ENCODE measurements around the gene SLC9A1.
"Not testable (repeated sequence)": the region's sequence is repeated elsewhere in the genome, so short reads cannot be mapped to it uniquely, and the experiment has no call there.

Gene SLC9A1

DNA sequence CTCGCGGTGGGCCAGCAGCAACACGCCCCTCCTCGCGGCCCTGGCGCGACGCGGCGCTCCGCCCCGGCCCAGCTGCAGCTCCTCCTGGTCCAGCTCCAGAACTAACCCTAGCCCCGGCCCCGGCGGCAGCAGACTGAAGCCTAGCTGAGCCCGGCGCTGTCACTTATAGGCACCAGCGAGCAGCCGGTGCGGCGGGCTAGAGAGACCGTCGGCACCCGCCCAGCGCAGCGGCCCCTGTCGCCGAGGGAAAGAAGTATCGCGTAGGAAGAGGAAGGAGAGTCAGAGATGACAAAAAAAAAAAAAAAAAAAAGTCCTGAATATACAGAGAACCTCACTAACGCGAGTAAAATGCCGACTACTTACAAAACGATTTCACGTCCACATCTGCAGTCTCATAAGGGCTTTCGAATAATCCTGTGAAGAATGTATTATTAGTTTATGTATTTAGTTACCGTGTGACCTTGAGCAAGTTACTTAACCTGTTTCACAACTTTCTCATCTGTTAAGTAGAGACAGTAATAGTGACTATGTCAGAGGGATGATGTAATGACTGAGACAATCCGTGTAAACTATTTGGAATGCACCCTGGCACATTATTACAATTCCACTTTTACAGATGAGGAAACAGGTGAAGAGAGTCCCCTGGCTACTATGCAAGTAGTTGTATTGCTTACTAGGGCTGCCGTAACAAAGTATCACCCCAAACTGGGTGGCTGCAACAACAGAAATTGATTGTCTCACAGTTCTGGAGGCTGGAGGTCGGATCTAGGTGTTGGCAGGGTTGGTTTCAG is at the start of gene SLC9A1:
SLC9A1 (minus strand) TSS at position 135 of the 791 bp plus-strand sequence. CDS start 791 bp downstream, outside the sequence.
- peak; percentile 91 to 93 for DNase-seq

GRCh38 chr1:27203946-27204345 is 49.0 kb upstream of the SLC9A1 start:
- DNase-seq, result no peak

DNA sequence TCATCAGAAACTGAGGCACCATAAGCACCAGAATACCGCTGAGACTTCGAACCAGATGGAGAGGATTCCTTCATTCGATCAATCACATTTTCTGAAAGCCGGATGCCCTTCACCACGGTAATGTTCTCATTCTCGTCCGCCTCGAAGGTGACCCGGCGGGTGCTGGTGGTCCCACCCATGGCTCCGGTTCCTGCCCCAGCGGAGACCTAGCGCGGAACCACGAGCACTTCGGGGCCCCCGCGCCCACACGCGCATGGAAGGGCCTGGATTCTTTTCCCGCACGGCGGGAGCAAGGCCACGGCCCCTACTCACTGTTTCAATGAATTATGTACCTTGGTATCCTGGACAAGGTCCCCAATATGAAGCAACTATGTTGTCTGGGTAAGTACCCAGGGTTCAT is 46.4 kb upstream of the SLC9A1 start:
- no peak for DNase-seq

DNA sequence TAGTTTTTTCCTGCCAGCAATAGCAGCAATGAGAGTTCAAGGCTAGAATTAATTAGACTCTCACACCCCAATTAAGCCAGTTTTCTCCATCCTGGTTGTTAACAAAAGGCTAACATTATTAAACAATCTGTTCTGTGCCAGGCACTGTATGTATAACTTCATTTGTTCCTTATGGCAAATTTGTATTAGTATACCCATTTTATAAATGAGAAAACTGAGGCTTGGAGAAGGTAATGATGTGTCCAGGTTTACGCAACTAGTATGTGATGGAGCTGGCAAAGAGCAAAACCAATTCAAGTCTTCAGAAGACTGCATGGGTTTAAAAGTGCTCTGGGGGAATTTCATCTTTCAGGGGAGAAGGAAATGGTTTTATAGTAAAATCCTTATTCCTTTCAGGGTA is 38.3 kb upstream of the SLC9A1 start:
- DNase-seq, result no peak

- DNase-seq, result no peak
Measured at GRCh38 chr1:27192039-27192529, 37.2 kb upstream of the SLC9A1 start.

- not testable (repeated sequence) for DNase-seq
Measured at GRCh38 chr1:27184665-27185064, 29.7 kb upstream of the SLC9A1 start.

DNA sequence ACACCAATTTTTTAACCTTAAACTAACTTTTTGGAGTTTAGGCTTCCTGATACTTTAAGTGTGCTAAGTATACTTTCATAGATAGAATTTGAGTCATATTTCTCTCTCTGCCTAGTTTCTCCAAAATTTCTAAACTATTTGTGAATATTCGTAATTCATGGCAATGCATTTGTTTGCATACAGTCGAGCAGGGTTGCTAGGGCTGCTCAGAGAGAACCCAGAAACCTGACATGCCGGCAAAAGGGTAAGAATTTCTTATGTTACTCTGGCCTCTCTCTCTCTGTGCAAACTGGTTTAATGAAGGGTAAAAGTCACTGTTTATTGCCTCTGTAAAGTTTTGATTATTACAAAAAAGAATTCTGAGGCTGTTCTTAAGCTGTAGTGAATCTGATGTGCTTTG is 25.1 kb upstream of the SLC9A1 start:
- DNase-seq, result no peak

DNA sequence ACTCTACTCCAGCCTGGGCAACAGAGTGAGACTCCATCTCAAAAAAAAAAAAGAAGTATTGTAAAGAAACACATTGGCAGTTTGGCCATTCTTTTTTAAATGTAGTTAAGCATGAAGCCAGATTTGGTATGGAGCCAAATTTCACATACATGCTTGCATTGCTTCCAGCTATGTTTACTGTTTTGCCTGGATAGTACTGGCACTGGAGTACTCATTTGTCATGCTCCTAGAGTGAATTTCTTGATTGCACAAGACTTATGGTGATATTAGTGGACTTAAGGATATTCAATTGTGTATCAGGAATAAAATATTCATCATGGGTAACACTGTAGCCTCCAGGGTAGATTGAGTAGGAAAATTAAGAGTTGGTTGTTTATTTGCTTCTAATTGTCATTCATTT is 24.5 kb upstream of the SLC9A1 start:
- DNase-seq, result no peak

- DNase-seq, result no peak
Measured at GRCh38 chr1:27176954-27177353, 22.0 kb upstream of the SLC9A1 start.

DNA sequence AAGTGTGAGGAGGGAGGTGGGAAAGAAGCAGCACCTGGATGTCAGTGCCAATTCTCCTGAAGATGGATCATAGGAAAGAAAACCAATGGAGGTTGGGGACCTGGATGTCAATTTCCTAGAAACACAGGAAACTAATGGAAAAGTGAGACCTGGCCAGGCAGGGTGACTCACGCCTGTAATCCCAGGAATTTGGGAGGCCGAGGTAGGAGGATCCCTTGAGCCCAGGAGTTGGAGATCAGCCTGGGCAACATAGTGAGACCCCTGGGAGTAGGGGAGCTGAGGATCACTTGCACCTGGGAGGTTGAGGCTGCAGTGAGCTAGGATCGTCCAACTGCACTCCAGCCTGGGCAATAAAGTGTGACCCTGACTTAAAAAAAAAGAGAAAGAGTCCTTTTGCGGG is 21.4 kb upstream of the SLC9A1 start:
- no peak for DNase-seq

DNA sequence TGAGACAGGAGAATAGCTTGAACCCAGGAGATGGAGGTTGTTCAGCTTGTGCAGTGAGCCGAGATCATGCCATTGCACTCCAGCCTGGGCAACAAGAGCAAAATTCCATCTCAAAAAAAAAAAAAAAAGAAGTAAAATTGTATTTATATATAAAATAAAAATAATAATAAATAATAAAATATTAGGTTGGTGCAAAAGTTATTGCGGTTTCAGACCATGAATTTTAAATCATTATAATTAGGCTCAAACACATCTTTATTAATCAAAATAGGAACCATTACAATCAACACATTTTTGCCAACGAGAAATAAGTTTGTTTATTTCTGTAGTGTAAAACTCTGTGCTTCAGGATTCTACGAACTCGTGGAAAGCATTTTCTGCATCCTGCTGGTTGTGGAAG is 18.1 kb upstream of the SLC9A1 start:
- not testable (repeated sequence) for DNase-seq

DNA sequence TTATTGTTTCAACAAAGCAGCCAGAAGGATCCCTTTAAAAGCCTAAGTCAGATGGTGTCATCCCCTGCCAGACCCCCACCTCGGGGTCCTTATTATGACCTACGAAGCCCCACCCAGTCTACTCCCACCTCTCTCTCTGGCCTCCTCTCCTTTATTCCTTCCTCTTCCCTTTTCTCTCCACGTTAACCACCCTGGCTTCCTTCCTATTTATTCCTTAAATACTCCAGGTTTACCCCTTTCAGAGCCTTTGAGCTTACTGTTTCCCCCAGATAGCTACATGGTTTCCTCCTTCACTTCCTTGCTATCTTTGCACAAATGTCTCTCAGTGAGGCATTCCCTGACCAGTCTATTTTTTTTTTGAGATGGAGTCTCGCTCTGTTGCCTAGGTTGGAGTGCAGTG is 12.0 kb upstream of the SLC9A1 start:
- DNase-seq, result no peak

DNA sequence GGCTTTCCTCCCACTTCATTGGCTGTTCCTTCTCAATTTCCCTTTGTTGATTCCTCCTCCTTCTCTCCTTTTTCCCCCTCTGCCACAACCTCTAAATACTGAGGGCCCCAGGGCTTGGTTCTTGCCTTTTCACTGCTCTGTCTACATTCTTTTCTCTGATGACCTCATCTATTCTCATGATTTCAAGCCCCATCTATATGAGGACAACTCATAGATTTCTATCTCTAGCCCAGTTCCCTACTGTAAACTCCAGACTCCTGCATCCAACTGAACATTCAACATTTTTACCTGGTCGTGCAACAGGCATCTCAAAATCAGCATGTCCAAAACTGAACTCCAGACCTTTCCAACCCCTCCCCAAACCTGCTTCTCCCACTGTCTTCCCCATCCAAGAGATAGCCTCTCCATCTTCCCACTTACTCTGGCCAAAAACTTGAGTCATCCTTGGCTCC is 11.5 kb upstream of the SLC9A1 start:
- no peak for DNase-seq

DNA sequence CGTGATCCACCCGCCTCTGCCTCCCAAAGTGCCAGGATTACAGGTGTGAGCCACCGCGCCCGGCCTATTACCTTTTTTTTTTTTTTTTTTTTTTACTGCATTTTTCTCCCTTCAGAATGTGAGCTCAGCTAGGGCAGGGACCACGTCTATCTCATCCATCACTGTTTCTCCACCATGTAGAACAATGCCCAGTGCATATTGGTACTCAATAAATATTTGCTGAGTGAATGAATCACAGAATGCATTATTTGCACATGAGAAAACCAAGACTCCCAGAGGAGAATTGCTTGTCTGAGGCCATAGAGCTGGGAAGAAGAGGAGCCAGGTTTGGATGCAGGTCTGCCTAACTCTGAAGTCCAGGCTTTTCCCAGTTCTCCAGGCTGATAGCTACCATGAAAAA is 8.2 kb upstream of the SLC9A1 start:
- no peak for DNase-seq

GRCh38 chr1:27162090-27162489 is 7.2 kb upstream of the SLC9A1 start:
- no peak for DNase-seq

DNA sequence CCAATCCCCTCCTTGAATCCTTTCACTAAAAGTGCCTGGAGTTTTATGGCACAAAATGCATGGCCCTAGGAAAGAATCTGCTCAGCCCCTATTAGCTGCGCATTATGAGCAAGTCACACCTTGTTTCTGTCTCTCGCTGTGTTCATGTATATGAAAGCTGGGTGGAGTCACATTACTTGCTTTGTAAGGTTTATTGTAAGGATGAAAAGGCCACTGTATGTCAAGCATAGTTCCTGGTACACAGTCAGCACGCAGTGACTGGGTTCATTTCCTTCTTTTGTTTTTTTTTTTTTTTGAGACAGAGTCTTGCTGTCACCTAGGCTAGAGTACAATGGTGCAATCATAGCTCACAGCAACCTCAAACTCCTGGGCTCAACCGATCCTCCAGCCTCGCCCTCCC is 6.7 kb upstream of the SLC9A1 start:
- DNase-seq, result peak in 1 of 2 experiments; percentile 31

DNA sequence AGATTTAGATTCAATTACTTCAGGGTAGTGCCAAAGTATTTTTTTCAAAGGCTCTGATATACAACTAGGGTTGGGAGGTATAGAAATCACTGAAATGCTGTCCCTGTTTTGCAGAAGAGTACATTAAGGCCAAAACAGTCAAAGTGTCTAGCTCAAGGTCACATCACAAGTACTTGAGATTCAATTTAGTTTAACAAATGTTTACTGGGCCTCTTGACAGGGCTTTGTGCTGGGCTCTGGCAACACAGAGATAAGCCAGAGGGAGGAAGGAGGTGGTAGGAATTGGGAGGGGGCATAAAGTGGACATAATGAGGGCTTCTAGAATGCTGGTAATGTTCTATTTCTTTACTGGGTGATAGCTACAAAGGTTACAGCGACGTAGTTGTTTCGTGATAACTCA is 2.3 kb upstream of the SLC9A1 start:
- DNase-seq, result no peak

- DNase-seq, result no peak
Measured at GRCh38 chr1:27154469-27154990, 395 bp downstream of the SLC9A1 start.

DNA sequence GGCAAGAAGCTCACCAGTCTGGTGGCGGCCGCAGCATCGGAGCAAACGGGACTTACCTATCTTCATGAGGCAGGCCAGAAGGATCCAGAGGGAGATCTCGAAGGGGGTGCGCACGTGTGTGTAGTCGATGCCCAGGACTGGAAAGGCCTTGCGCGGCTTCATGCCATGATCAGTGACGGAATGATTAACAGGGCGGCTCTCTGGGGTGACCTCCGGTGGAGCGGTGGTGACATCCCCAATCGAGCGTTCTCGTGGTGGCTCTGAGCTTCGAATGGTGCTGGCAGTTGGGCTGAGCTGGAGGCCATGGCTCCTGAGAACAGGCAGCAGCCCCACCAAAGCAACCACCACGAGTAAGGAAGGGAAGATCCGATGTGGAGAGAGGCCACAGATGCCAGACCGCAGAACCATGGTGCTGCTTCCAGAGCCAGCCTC is 982 bp downstream of the SLC9A1 start:
- no peak for DNase-seq

GRCh38 chr1:27153549-27153886 is 1.4 kb downstream of the SLC9A1 start:
- no peak for DNase-seq

DNA sequence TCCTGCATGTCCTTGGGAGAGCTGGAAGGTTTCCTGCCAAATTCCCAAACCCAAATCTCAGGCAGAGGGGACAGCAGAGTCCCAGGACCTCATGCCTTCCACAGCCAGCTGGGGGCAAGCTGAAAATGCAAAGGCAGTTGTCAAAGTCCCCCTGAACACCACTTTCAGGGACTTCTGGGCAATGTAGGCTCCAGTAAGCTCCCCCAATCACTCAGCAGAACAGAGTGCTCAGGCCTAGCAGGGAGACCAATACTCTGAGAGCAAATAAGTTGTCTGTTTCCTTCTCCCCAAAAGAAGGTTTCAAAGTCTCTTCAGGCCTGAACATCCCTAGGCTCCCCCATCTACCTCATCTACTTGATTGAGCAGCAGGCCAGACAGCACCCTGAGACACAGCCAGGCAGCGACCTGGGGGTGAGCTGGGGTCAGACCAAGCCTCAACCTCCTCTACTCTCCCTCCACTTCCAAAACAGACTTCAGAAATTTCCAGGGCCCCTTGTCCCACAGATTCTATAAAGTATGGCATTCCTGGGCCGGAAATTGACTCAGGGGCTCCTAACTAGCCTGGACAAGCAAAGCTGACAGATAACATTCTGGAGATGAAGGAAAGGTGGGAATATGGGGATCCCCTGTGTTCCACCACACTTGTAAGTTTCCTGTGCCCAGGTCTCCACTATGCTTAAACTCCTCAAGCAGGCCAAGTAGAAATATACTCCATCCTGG is 1.9 kb downstream of the SLC9A1 start:
- no peak for DNase-seq

DNA sequence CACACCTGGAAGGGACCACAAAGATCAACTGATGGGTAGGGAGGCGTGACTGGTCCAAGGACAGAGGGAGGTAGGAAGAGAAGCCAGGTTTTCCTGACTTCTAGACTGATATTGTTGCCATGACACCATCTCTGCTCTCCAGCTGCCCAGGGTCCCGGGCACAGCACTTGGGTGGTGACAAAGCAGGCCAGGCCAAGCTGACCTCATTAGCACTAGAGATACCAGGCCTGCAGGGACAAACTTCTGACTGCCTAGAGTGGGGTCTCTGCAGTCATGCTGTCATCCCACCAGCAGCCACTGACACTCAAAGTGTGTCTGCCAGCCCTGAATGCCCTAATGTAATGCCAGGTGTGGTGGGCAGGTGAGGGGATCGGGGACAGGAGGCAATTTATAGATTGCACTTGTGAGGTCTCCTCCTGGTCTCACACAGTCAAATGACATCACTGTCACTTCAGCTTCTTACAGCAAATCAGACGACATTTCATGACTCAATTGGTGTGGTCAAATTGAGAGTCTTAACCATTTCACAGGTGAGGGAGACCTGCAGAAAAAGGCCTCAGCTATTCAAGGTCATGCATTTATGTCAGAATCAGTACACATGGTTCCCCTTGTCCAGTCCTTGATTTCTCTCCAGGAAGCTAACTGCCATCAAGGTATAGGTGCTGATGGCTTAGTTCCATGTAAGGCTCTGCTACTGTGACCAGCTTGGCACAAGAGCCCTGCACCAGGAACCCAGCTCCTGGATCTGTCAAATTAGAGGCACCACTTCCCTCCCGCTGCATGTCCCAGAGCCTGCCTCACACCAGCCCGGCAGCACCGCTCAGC is 2.7 kb downstream of the SLC9A1 start:
- DNase-seq, result no peak

DNA sequence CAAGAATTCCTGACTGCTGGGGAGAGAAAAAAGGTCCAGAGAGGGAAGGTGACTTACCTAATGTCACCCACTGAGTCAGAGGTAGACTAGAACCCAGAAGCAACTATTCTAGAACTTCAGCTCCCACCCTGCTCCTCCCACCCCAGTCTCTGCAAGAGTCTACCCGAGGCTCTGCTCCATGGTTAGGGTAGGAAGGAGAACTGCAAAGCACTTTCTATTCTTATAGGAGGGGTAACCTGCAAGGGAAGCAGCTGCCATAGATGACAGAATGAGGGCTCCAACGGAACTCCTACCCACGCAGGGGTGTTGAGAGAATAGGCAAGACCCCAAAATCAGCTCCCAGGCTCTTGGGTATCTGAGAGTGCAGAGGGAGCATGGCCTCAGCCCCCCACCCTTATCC is 4.3 kb downstream of the SLC9A1 start:
- DNase-seq, result no peak
